ENCODE results near the gene MYH14. TPM values are rescaled to one million over a fixed set of nuclear protein-coding genes. Genes with fewer than 3 reads are reported as not detected.

The MYH14 gene
- total RNA-seq, 1 donor from 2014 or later = 23.8 TPM

DNA sequence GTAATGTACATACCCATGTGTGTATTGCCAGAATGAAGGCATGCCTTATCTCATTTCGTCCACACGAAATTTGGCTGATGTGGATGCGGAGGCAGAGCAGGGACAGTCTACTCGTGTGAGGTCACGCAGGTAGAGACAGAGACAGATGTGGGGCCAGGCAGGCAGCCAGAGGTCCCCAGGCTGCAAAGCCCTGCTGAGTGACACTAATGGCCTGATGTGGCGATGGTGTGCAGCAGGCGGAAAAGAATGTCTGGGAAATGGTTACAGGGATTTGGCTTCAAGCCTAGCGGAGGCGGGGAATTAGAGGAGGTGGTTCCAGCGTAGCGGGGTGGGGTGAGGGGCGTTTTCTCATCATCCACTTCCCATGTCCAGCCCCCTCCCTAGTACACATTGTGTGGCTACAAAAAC is 36.1 kb upstream of the MYH14 start:
- TF ChIP-seq, protein P1, sequence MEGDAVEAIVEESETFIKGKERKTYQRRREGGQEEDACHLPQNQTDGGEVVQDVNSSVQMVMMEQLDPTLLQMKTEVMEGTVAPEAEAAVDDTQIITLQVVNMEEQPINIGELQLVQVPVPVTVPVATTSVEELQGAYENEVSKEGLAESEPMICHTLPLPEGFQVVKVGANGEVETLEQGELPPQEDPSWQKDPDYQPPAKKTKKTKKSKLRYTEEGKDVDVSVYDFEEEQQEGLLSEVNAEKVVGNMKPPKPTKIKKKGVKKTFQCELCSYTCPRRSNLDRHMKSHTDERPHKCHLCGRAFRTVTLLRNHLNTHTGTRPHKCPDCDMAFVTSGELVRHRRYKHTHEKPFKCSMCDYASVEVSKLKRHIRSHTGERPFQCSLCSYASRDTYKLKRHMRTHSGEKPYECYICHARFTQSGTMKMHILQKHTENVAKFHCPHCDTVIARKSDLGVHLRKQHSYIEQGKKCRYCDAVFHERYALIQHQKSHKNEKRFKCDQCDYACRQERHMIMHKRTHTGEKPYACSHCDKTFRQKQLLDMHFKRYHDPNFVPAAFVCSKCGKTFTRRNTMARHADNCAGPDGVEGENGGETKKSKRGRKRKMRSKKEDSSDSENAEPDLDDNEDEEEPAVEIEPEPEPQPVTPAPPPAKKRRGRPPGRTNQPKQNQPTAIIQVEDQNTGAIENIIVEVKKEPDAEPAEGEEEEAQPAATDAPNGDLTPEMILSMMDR (conservative IDR thresholded peaks at IDR 0.05; ENCODE audit: low read depth, low read length) = no peak
- no peak for DNase-seq (ENCODE audit: low read depth)
- no peak overlapping the region for H3K4me3 ChIP-seq (ENCODE audit: low read depth, low read length)

DNA sequence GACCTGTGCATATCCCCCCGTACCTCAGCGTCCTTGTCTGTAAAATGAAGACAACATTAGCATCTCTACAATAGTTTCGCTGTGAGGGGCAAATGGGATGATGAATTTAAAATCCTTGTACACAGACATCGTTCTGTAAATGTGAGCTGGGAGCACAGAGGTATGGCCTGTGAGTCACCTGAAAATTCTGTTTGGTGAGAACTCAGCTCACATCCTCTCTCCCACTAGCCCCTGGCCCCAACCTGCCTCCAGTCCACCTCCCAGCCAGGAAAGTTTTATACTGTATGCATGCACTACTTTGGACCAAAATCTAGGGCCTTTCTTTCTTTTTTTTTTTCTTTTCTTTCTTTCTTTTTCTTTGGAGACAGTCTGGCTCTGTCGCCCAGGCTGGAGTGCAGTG is 31.7 kb upstream of the MYH14 start:
- TF ChIP-seq, protein P1 (conservative IDR thresholded peaks at IDR 0.05; ENCODE audit: low read depth, low read length) = no peak
- no peak for DNase-seq (ENCODE audit: low read depth)
- H3K4me3 ChIP-seq (ENCODE audit: low read depth, low read length) = no peak overlapping the region

DNA sequence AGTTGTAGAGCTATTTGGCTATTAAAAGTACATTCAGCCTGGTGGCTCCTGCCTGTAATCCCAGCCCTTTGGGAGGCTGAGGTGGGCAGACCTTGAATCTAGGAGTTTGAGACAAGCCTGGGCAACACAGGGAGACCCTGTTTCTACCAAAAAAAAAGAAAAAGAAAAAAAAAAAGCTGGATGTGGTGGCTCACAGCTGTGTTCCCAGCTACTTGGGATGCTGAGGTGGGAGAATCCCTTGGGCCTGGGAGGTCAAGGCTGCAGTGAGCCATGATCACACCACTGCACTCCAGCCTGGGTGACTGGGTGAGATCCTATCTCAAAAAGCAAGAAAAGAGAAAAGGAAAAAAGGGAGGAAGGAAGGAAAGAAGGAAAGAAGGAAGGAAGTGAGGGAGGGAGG is 30.7 kb upstream of the MYH14 start:
- H3K4me3 ChIP-seq (ENCODE audit: low read depth, low read length) = no peak overlapping the region
- TF ChIP-seq, protein P1 (conservative IDR thresholded peaks at IDR 0.05; ENCODE audit: low read depth, low read length) = no peak

DNA sequence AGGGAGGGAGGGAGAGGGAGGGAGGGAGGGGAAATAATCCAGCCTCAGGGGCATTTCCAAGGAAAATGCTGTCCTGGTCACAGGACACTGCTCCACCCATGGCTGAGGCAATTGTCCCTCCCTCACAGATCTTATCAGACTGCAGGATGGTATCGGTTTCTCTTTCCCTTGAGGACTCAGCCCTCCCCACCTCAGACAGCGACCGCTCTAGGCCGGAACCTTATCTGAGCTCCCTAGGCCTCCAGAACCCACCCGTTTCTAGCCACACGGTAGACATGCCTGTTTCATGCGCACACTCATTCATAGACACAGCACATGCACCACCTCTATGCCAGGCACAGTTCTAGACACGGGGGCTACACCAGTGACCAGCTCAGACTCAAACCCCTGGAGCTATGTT is 30.3 kb upstream of the MYH14 start:
- DNase-seq (ENCODE audit: low read depth) = no peak
- TF ChIP-seq, protein P1 (conservative IDR thresholded peaks at IDR 0.05; ENCODE audit: low read depth, low read length) = no peak
- no peak overlapping the region for H3K4me3 ChIP-seq (ENCODE audit: low read depth, low read length)

More for the DNA sequence above, 30.7 kb upstream of the MYH14 start:
- no peak for DNase-seq (ENCODE audit: low read depth)

DNA sequence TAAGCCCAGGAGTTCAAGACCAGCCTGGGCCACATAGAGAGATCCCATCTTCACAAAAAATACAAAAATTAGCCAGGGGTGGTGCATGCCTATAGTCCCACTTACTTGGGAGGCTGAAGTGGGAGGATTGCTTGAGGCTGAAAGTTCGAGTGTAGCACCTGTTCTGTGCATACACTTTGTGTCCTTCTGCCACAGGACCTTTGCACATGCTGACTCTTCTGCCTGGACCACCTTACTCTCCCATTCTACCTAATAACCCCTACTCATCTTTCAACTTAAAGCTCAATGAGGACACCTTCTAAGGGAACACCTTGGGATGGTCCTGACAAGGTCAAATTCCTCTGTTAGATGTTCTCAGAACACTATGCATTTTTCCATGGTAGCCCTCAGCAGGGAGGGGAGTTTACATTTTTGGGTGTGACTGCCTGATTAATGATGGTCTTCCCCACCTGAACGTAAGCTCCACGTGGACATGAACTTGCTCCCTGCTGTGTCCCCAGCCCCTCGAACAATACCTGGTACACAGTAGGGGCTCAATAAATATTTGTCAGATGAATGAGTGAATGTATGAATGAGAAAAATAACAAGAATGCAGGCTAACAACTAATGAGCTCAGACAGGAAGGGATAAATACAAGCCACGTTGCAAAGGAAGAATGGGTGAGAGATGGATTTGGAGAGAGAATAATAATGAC is 29.2 kb upstream of the MYH14 start:
- no peak for DNase-seq (ENCODE audit: low read depth)
- no peak overlapping the region for H3K4me3 ChIP-seq (ENCODE audit: low read depth, low read length)
- TF ChIP-seq, protein P1 (conservative IDR thresholded peaks at IDR 0.05; ENCODE audit: low read depth, low read length) = no peak

DNA sequence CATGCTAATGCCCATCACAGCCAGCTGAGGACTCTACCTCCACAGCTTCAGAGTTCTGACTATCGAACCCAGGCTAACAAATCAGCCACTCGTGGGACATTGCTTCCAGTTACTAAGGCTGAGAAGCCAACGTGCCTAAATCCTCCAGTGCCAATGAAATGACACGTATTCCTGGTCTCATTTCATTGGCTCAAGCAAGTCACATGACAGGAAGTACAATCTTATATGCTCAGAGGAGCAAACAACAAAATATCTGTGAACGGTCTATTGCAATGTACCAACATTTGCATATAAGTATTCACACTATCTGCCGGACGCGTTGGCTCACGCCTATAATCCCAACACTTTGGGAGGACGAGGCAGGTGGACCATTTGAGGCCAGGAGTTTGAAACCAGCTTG is 27.5 kb upstream of the MYH14 start:
- DNase-seq (ENCODE audit: low read depth) = no peak
- H3K4me3 ChIP-seq (ENCODE audit: low read depth, low read length) = no peak overlapping the region
- TF ChIP-seq, protein P1 (conservative IDR thresholded peaks at IDR 0.05; ENCODE audit: low read depth, low read length) = no peak

DNA sequence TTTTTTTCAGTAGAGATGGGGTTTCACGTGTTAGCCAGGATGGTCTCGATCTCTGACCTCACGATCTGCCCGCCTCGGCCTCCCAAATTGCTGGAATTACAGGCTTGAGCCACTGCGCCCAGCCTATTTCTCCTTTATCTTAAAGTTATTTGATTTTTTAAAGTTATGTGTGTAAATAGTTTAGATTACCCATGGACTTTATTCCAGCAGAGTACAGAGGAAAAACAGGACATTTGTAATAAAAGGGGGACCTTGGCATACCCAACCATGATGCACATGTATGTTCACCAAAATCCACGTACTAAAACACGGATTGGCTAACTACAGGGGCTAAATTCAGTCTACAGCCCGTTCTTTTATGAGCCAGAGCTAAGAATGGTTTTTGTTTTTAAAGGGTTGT is 26.6 kb upstream of the MYH14 start:
- TF ChIP-seq, protein P1 (conservative IDR thresholded peaks at IDR 0.05; ENCODE audit: low read depth, low read length) = no peak
- no peak for DNase-seq (ENCODE audit: low read depth)
- H3K4me3 ChIP-seq (ENCODE audit: low read depth, low read length) = no peak overlapping the region

Data from epithelial cell of proximal tubule (primary cell).